Iris pigment epithelial cell (primary cell): Measurements from ENCODE around the gene ACYP2.
A peak's percentile ranks its signal among the peaks of the same experiment; 100 is the strongest.
"Not testable (repeated sequence)": the region's sequence is repeated elsewhere in the genome, so short reads cannot be mapped to it uniquely, and the experiment has no call there.

ENCODE experiments used
- DNase-seq: peaks from one replicate; pipeline ENCODE4 v3.0.0-alpha.2; 2011; ENCODE audit warnings: low read depth

The ACYP2 gene

DNA sequence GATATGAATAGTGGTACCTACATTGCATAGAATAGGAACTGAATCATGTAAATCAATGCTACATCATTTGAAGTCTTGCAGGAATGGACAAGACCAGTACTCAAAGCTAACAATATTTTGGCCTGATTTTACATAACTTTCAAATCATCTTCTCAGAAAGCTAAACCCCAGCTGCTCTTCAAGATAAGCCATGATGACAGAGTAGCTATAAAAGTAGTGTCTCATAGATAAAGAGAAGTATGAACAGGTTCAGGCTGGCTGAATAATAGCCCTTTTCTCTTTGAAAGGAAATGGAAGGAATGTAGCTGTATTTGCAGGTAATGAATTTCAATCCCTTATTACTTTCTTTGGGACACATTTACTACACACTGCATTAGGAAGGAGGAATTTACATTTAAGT, 112.4 kb downstream of the ACYP2 start:
- no peak for DNase-seq

DNA sequence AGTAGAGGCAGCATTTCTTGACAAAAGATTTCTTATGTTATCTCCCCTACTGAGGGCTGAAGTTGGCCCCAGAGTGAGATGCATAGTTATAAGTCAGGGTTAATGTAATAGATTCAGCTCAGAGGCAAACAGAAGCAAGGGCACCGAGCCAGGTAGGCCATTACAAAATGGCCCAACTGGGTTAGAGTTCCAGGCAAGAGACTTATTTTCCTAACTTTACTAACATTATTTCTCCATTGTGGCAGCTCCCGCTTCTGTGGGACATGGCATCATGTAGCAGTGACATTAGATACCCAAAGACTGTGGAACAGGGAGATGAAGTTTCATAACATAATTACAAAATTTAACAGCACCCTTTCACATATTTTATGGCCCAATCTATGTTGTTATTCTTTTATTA, 113.5 kb downstream of the ACYP2 start:
- no peak for DNase-seq

DNA sequence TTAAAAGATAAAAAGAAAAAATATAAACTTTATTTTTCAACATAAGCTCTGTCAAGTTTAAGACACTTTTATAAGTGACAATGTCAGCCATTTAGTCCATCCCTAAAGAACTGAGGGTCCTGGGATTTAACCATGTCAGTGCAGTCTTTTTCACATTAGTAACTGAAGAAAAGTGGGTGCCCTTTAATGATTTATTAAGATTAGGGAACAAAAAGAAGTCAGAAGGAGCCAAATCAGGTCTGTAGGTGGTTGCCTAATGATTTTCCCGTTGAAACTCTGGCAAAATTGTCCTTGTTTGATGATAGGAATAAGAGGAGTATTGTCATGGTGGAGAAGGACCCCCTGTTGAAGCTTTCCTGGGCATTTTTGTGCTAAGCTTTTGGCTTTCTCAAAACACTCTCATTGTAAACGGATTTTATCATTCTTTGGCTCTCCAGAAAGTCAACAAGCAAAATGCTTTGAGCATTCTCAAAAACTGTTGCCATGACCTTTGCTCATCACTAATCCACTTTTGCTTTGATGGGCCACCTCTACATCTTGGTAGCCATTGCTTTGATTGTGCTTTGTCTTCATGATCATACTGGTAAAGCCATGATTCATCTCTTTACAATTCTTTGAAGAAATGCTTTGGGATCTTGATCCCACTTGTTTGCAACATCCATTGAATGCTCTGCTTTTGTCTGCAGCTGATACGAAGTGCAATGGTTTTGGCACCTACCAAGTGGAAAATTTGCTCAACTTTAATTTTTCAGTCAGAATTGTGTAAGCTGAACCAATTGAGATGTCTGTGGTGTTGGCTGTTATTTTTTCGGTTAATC, 118.6 kb downstream of the ACYP2 start:
- DNase-seq: no peak

DNA sequence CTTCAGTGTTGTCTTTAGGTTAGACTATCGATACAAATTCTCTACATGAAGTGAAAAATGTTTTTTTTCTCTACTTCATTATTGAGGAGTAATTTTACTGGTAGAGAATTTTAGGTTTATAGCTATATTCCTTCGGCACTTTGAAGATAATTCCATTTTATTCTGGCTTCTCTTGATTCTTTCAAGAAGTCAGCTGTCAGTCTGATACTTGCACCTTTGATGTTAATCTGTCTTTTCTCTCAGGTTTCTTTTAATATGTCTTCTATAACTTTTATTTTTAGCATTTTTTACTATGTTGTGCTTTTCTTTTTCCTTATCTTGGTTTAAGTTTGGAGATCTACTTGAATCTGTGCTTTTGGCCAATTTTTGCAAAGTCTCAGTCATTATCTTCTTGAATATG, 122.0 kb downstream of the ACYP2 start:
- DNase-seq: no peak

DNA sequence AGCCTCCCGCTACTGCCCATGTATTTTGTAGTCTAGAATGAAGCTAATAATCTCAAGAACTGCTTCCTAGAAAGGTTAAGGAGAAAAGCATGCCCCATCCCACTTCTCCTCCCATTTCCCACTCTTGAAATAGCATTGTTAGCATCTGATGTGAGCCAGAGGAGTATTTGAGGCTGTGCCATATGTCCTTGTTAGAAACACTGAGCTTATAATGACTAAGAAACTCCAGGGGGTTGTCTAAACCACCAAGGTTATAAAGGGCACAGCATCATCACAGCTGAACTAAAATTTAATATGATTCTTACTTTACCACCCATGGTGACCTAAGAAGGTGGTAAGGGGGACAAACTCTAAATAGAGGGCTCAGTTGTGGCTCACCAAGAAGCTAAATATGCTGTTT, 124.0 kb downstream of the ACYP2 start:
- DNase-seq: peak; percentile 94

DNA sequence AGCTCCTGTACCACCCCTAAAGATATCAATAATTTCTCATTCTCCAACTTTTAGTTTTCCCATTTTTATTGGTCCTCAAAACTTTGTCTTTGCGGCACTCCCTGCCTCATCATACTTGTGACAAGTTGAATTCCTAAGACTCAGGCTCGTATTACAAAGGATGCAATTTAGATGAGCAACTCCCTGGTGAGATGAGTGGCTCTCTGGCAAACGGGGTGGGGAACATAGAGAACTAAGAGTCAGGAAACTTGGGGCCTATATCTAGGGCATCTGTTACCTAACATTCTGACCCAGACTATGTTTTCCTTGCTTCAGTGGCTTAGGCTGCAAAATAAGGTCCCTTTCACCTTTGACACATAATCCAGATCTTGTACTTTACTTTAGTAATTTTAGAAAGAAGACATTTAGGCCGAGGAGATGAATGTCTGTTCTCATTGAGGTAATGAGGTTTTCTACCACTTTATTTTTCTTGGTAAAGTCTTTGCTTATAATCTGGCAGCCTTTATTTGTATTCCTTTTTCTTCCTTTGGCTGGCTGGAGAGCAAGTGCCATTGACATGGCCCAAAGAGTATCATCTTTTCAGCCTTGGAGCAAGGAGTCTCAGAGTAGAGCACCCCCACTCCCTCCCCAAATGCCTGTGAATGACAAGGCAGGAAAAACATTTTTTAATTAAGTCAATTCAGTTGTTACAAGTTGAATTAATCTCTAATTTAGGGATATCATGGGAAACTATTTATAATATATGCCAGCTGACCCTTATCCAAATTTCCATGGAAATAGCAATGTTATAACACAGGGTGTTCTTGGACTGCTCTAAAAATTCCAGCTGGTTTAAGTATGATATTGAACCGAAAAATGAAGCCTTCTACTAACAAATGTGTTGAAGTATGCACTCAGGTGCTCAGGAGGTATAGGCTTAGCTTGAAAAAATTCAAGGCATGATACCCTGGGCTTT, 125.4 kb downstream of the ACYP2 start:
- peak; percentile 85 for DNase-seq

DNA sequence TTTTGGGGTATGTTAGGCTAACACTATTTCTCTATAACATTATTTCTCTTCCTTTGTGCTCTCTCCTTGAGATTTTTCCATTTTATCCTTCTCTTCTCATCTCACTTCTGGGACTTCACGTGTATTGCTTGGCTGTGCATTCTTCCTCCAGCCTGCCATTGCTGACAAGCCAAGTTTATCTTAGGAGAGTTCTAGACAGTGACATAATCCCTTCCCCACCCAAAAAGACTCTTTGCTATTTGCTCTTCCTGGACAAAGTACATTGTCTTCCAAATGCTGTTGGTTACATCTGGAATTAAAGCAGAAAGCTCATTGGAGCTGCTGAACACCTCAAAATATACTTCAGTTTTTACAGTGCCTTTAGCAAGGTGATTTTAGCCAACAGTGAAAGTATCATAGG, 131.7 kb downstream of the ACYP2 start:
- DNase-seq: peak; percentile 19

DNA sequence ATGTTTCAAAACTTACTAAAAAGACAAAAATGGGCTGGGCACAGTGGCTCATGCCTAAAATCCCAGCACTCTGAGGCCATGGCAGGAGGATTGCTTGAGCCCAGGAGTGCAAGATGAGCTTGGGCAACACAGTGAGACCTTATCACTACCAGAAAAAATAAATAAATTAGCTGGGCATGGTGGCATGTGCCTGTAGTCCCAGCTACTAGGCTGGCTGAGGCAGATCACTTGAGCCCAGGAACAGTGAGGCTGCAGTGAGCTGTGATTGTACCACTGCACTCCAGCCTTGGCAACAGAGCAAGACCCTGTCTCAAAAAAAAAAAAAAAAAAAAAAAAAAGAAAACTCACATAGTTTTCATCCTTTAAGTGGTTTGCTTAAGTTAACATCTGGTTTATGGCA, 134.2 kb downstream of the ACYP2 start:
- DNase-seq: no peak

DNA sequence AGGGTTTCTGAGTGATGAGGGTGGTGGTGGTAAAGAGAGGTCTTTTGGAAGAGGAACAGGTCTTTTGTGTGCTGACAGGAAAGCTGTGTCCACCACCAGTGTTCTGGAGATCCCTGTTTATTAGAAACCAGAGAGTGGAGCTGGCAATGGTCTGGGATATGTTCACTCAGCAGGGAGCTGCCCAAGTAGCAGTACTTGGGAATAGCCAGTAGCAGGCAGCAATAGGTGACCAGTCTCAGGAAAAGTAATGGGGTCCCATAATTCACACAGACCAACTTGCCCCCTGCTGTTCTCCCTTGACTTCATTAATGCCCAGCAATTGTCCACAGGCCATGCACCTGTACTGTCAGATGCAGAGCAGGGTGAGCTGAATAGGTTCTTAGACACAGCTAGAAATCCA, 138.8 kb downstream of the ACYP2 start:
- DNase-seq: no peak

DNA sequence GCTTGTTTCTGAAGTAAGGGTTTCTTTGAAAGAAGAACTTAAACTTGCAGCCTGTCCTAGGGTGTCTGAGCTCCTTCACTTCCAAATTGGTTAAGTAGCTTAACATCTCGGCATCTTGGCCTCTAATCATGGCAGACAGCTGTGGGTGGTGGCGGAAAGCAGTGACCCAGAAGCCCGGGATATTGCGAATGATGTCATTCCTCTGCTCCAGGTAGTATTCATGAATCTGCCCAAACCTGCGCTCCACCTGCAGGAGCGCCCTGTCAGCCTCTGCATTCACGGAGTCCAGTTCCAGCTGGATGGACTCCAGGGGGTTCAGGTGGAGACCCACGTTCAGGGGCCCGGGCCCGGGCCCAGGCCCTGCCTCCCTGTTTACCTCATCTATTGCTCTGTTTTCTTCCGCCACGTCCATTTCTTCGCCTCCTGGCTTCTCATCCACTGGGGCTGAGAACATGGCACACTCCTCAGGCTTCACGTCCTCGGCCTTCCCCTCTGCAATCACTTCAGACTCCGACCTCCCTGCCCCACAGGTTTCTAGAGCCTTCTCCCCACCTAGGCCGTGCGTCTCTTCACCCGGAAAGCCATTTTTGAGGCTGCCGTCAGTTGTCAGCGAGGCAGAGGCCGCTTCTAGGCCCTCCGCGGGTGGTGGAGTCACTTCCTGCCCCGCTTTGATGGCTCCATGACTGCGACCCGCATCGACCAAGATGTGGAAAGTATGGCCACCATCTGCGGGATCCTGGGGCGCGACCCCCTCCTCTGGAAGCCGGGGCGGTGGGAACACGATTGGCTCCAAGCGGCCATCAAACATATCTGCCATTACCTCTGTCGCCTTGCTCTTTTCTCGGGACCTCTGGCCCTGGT, 140.0 kb downstream of the ACYP2 start:
- DNase-seq: no peak

DNA sequence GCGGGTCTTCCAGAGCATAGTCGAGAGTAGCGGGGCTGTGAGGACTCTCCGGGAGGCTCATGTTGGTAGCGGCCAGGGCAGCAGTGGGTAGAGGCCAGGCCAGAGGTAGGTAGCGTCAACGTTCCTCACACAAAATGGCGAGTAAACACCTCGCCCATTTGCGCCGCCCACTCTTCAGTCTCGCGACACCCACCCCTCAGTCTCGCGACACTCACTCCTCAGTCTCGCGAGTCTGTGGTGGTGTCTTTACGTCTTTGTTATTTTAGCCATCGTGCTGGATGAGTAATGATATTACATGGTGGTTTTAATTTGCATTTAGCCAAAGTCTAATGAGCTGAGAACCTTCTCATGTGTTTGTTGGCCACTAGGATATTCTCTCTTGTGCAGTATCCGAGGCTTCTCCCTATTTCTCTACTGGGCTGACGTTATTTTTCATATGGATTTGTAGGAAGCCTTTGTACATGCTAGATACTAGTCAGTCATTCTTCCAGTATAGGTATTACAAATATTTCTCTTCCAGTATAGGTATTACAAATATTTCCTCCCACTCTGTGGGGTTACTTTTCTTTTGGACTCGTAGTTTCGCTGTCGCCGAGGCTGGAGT, 140.8 kb downstream of the ACYP2 start, which contains the start of gene TSPYL6:
TSPYL6 (minus strand) TSS at position 139 of the 604 bp plus-strand sequence; CDS start at position 61, 78 bp downstream.
- no peak for DNase-seq

DNA sequence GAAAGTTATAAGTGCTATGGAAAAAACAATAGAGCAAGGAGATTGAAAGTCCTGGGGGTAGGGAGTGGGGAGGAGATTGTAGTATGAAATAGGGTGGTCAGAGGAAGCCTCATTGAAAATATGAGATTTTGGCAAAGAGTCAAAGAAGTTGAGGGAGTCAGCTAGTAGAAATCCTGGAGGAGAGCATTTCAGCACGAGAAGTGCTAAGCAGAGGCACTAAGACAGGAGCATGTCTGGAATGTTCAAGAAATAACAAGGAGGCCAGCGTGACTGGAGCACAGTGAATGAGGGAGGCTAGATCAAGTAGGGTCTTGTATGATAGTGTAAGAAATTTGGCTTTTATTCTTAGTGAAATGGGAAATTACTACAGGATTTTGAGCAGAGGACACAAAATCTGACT, 142.8 kb downstream of the ACYP2 start:
- DNase-seq: peak; percentile 69

DNA sequence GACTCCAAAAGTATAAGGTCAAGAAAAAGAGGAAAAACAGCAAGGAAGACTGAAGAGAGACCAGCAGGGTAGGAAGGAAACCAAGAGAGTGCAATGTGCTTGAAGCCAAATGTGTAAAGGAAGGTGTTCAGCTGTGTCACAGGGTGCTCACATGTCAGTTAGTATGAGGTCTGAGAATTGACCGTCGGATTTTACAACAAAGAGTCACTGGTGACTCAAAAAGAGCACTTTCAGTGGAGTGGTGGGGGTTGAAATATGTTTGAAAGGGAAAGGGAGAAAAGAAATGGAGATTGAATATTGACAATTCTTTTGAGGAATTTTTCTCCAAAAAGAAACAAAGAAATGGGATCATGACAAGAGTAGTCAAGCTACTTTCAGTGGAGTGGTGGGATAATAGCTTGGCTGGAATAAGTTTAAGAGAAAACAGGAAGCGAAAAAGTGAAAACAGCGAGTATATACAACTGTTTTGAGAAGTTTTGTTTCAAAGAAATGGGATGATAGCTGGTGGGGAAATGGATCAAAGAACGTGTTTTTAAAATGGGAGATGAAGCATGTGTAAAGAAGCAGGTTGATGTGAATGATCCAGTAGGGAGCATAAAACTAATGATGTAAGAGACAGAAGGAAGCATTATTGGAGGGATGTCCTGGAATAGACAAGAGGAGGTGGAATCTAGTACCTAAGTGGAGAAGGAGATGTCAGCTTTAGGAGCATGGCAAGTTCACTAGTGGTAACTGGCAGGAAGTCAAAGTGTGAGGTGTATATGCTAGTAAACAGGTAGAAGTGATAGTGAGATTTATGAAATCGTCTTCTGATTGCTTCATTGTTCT, 144.2 kb downstream of the ACYP2 start:
- DNase-seq: no peak

DNA sequence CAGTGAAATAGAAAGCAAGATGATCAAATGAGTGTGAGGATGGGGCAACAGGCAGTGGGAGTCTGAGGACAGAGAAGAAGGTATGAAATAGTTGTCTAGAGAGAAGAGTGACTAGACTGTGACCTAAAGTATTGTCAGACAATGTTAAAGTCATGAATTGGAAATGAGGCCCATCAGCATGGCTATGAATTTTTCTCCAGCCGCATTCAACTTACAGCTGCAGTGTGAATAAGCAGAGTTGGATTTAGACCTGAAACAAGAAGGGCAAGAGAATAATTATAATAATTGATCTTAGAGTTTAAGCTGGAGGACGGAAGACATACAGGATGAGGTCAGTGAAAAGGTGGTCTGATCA, 144.8 kb downstream of the ACYP2 start:
- DNase-seq: no peak

DNA sequence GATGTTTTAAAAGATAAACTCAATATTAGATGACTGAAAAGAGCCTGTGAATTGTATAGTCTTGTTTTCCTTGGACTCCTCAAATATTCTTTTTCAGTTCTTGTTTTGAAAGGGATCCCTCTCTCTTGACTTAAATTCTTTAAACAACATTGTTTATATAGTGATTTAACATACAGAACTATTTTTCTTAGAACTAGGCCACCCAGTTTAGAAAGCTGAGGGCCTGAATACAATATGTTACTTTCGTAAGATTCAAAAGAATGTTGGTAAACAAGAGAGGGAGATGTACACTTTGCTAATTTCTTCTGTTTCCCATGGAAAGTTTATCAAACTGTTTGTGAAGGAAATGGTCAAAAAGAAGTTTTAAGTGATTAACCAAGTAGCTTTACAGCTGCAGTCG, 146.1 kb downstream of the ACYP2 start:
- peak; percentile 54 for DNase-seq

DNA sequence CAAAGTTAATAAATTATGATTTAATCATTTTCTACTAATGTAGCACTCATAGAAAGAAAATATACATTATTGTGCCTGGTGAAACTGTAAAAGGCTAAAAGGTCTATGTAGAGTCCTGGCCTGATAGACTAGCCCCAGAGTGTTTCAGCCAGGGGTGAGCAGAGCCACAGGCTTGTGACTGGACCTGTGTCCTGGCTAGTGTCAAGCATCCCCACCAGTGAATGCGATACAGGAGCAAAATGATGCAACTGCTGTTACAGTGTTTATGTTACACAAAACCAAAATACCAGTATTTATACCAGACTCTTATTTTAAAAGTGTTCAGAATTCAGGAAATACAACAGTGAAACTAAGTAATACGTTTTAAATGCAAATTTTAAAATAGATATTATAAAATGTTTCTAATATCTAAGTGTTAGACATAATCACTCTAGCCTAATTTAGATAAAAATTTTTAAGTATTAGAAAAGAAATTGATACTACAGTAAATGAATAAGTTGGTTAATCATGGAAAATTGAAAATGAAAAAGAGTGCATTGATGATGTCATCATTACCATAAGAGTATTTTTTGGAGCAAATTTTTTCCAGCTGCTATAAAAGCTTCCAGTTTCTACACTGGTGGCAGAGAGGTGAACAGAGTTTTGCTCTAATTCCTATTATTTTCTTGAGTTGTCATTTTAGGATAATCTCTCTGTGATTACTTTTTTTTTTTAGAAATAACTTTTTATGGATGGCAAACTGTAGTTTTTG, 146.8 kb downstream of the ACYP2 start:
- peak; percentile 47 for DNase-seq

DNA sequence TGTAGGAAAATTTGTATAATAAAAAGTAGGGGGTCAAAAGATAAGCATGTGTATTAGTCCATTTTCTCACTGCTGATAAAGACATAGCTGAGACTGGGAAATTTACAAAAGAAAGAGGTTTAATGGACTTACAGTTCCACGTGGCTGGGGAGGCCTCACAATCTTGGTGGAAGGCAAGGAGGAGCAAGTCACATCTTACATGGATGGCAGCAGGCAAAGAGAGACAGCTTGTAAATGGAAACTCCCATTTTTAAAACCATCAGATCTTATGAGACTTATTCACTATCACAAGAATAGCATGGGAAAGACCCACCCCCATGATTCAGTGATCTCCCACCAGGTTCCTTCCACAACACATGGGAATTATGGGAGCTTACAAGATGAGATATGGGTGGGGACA, 149.7 kb downstream of the ACYP2 start:
- not testable (repeated sequence) for DNase-seq

DNA sequence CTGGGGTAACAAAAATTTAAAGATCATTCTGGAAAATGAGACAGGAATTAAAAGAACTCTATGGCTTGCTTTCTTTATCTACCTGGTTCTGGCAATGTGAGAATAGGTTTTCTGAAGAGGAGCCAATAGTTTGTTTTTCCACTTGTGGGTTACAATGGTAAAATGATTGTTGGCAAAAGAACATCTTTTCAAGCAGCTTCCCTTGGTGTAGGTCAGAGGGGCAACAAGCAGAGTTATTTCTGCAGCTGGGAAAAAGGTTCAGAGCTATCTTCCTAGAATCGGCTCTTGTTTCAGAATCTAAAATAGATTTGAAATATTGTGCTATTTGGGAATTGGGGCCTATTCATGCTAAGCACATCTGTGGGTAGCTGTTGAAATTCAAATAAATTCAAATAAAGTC, 152.2 kb downstream of the ACYP2 start:
- no peak for DNase-seq

DNA sequence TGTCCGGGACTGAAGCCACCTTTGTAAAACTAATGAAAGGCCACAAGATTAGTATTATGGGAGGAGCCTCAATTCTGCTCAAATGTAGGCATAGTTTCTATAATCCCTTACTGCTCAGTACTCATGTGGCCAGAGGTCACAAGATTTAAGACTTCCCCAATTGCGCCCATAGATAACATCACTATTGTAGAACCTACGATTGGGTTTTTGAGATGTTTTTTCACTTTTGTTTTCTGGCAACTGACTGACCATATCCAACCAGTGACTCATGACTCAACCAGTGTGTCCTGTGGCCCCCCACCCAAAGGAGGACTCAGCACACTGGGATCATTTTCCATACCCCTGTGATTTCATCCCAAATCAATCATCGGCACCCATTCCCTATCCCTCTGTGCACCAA, 155.8 kb downstream of the ACYP2 start:
- no peak for DNase-seq
